Caco-2 (cell line): Measurements from ENCODE around the gene UNC5B. TPM values are rescaled to one million over a fixed set of nuclear protein-coding genes. Genes with fewer than 3 reads are reported as not detected.

ENCODE experiments used
- BruUV-seq: library from RNA; stranded (reverse); fragments of 400-500 nt; replicated peaks from 2 replicates; lab custom pipeline; 2021; lab: Mats Ljungman, UMichigan
- CTCF ChIA-PET: fragments of 300-600 bp; sonication (Branson Sonifier 250); formaldehyde crosslinking; loops from one replicate; lab custom pipeline; 2022; ENCODE audit warnings: antibody characterized with exemption; lab: Charles Lee
- POLR2A ChIA-PET: fragments of 300-600 bp; sonication (Branson Sonifier 250); formaldehyde crosslinking; loops from one replicate; lab custom pipeline; 2022; ENCODE audit warnings: antibody characterized with exemption; lab: Charles Lee
- DNase-seq, 2 experiments: peaks; one replicate each; pipeline versions ENCODE4 v3.0.0 to v3.0.0-alpha.2; 2020 to 2022
- H3K27me3 ChIP-seq: replicated peaks from 2 replicates; pipeline ENCODE4 v1.6.0; 2011; ENCODE audit warnings: low read length; ENCODE audit not compliant: control insufficient read depth, insufficient read depth
- H3K36me3 ChIP-seq: 2 replicates; pipeline ENCODE4 v1.5.1; 2011; ENCODE audit warnings: low read length; ENCODE audit not compliant: control insufficient read depth, insufficient read depth
- H3K4me1 ChIP-seq: fragments of 250-450 bp; sonication (Bioruptor Pico); 2 replicates; pipeline ENCODE4 v1.5.1; 2020; ENCODE audit warnings: mild to moderate bottlenecking
- H3K4me3 ChIP-seq: 2 replicates; pipeline ENCODE4 v1.5.1; 2011; ENCODE audit warnings: low read depth, mild to moderate bottlenecking, control low read depth, low read length
- H3K9me3 ChIP-seq: fragments of 250-450 bp; sonication (Bioruptor Pico); 2 replicates; pipeline ENCODE4 v1.5.1; 2020; ENCODE audit warnings: mild to moderate bottlenecking, moderate library complexity
- H3K27ac Mint-ChIP-seq: one replicate; pipeline ENCODE4 v1.8.0; 2022; ENCODE audit warnings: mixed read lengths; ENCODE audit not compliant: unreplicated experiment
- H3K27me3 Mint-ChIP-seq: one replicate; pipeline ENCODE4 v1.8.0; 2022; ENCODE audit warnings: mixed read lengths; ENCODE audit not compliant: insufficient read depth, unreplicated experiment
- H3K36me3 Mint-ChIP-seq: one replicate; pipeline ENCODE4 v1.8.0; 2022; ENCODE audit warnings: mild to moderate bottlenecking, mixed read lengths; ENCODE audit not compliant: insufficient read depth, unreplicated experiment
- H3K4me1 Mint-ChIP-seq: one replicate; pipeline ENCODE4 v1.8.0; 2022; ENCODE audit warnings: low read depth, mixed read lengths; ENCODE audit not compliant: unreplicated experiment
- H3K4me3 Mint-ChIP-seq: one replicate; pipeline ENCODE4 v1.8.0; 2022; ENCODE audit warnings: mild to moderate bottlenecking, moderate library complexity, mixed read lengths; ENCODE audit not compliant: unreplicated experiment
- H3K9me3 Mint-ChIP-seq: one replicate; pipeline ENCODE4 v1.8.0; 2022; ENCODE audit warnings: mixed read lengths; ENCODE audit not compliant: unreplicated experiment
- CTCF ChIP-seq, 2 experiments: fragments of 200-600 bp in 1 of 2; IDR thresholded peaks; 1 replicate in 1 of 2; 2 replicates in 1 of 2; pipeline versions ENCODE4 v1.5.1 to v1.8.0; 2011 to 2022; ENCODE audit warnings: antibody characterized with exemption in 1 of 2, control low read depth in 1 of 2, inconsistent platforms in 1 of 2, low read depth in 1 of 2, low read length in 1 of 2, mild to moderate bottlenecking in 1 of 2, moderate library complexity in 1 of 2; ENCODE audit not compliant: insufficient read depth in 1 of 2, severe bottlenecking in 1 of 2, unreplicated experiment in 1 of 2
- intact Hi-C: fragments of 100-400 bp; cut with micrococcal nuclease; formaldehyde crosslinking; loops from one replicate; pipeline ENCODE4 v1.10.0; 2022; ENCODE audit not compliant: unreplicated experiment
- total RNA-seq: library from RNA; stranded (reverse); gene quantifications from 2 replicates; pipeline ENCODE4 v1.2.3, GENCODE V29; 2022

UNC5B gene
- total RNA-seq, 1 experiment from 2014 or later: 22.4 TPM

- ChIA-PET POLR2A (no interaction called here), CTCF (no interaction called here)
- intact Hi-C loops: no loop called here
- no peak for TF ChIP-seq CTCF (IDR thresholded peaks at IDR 0.05; ENCODE audit: insufficient read depth in 1 of 2, low read depth in 1 of 2, low read length in 1 of 2, severe bottlenecking in 1 of 2, unreplicated experiment in 1 of 2)
- H3K9me3 Mint-ChIP-seq: peaks cover 10% of the 10 kb centered on the region
- peak in 1 of 2 experiments; percentile 46 for DNase-seq
- H3K4me3 Mint-ChIP-seq: no peak overlapping the region
- Histone ChIP-seq H3K4me1 (no peaks in the 10 kb centered on the region), H3K36me3 (no peaks in the 10 kb centered on the region), H3K4me3 (no peak overlapping the region), H3K9me3 (no peaks in the 10 kb centered on the region), H3K27me3 (no peaks in the 10 kb centered on the region; the same call in 1 of the 2 replicates)
- H3K4me1 Mint-ChIP-seq: no peaks in the 10 kb centered on the region
- peaks cover 25% of the 10 kb centered on the region for H3K27me3 Mint-ChIP-seq
- no TSS peak for BruUV-seq
- H3K27ac Mint-ChIP-seq: no peak overlapping the region
- H3K36me3 Mint-ChIP-seq: no peaks in the 10 kb centered on the region
Observed at GRCh38 chr10:71191551-71192076, 20.8 kb upstream of the UNC5B start.

- intact Hi-C loops: no loop called here
- Histone ChIP-seq H3K4me1 (no peaks in the 10 kb centered on the region), H3K36me3 (no peaks in the 10 kb centered on the region), H3K4me3 (no peak overlapping the region), H3K27me3 (no peaks in the 10 kb centered on the region; the same call in 1 of the 2 replicates), H3K9me3 (peaks cover 14% of the 10 kb centered on the region)
- Mint-ChIP-seq H3K9me3 (peaks cover 27% of the 10 kb centered on the region), H3K4me1 (no peaks in the 10 kb centered on the region), H3K36me3 (no peaks in the 10 kb centered on the region), H3K27me3 (peaks cover 20% of the 10 kb centered on the region), H3K27ac (no peak overlapping the region), H3K4me3 (no peak overlapping the region)
- ChIA-PET CTCF (no interaction called here), POLR2A (no interaction called here)
- TF ChIP-seq CTCF (IDR thresholded peaks at IDR 0.05; ENCODE audit: insufficient read depth in 1 of 2, low read depth in 1 of 2, low read length in 1 of 2, severe bottlenecking in 1 of 2, unreplicated experiment in 1 of 2): no peak
- BruUV-seq: no TSS peak
- peak in 1 of 2 experiments; percentile 29 for DNase-seq
Observed at GRCh38 chr10:71193516-71193915, 18.9 kb upstream of the UNC5B start.

GRCh38 chr10:71197955-71198354, 14.4 kb upstream of the UNC5B start:
- H3K4me3 ChIP-seq: no peak overlapping the region
- no peak for DNase-seq
- TF ChIP-seq CTCF (IDR thresholded peaks at IDR 0.05; ENCODE audit: insufficient read depth in 1 of 2, low read depth in 1 of 2, low read length in 1 of 2, severe bottlenecking in 1 of 2, unreplicated experiment in 1 of 2): no peak
- no peaks in the 10 kb centered on the region for H3K36me3 ChIP-seq
- Mint-ChIP-seq H3K27me3 (peaks cover 10% of the 10 kb centered on the region), H3K4me3 (no peak overlapping the region), H3K4me1 (no peaks in the 10 kb centered on the region), H3K9me3 (peaks cover 33% of the 10 kb centered on the region), H3K36me3 (peaks cover 5% of the 10 kb centered on the region), H3K27ac (no peak overlapping the region)
- CTCF ChIA-PET: no interaction called here
- POLR2A ChIA-PET: no interaction called here
- H3K27me3 ChIP-seq: no peaks in the 10 kb centered on the region; the same call in 1 of the 2 replicates
- no peaks in the 10 kb centered on the region for H3K4me1 ChIP-seq
- no TSS peak for BruUV-seq
- H3K9me3 ChIP-seq: peaks cover 23% of the 10 kb centered on the region
- intact Hi-C loops: no loop called here
